ENCODE data around the gene NOL3.

The NOL3 gene

DNA sequence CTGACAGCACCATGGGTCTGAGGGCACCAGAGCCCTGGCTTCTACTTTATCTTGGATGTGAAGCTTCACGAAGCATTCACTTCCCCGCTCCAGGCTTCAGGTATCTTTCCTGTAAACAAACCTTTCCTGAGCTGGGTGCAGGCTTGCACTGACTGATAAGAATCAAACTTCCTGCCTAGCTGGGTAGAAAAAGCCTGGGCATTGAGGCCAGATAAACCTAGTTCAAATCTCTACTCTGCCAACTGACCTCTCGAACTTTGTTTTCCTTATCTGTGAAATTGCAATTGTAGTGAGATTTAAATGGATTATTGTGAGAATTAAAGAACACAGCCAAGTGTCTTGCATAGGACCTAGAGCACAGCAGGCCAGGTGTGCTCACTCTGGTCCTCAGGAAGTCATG, 53.7 kb downstream of the NOL3 start:
- no peak for TF ChIP-seq CTCF (IDR thresholded peaks at IDR 0.05; ENCODE audit: low read depth, low read length)
- no peak overlapping the region for H3K4me3 ChIP-seq (replicated peaks in 1 of 2; ENCODE audit: low read depth in 2 of 2, low read length in 2 of 2)
- DNase-seq (ENCODE audit: low read depth in 2 of 2) = no peak

All from cardiac fibroblast (primary cell).